WTC11 (cell line): ENCODE results near the gene GOLPH3. TPM values are rescaled to one million over a fixed set of nuclear protein-coding genes. Genes with fewer than 3 reads are reported as not detected.

ENCODE experiments used
- ATAC-seq: fragments of 200-7000 bp; cut with Tn5 transposase; 2 replicates; pipeline ENCODE4 v1.10.0; 2021; ENCODE audit warnings: mild to moderate bottlenecking, moderate library complexity
- CTCF ChIA-PET: fragments of 300-600 bp; sonication (Branson Sonifier 250); formaldehyde crosslinking; loops from one replicate; lab custom pipeline; 2021; ENCODE audit warnings: antibody characterized with exemption; lab: Charles Lee
- POLR2A ChIA-PET: fragments of 350-600 bp; sonication (Branson Sonifier 250); formaldehyde crosslinking; loops from one replicate; lab custom pipeline; 2021; ENCODE audit warnings: antibody characterized with exemption; lab: Charles Lee
- DNase-seq: peaks from one replicate; pipeline ENCODE4 v3.0.0; 2021; ENCODE audit warnings: low spot score
- H3K27ac Mint-ChIP-seq: 2 replicates; pipeline ENCODE4 v1.8.0; 2021; ENCODE audit warnings: mixed read lengths
- H3K27me3 Mint-ChIP-seq: 2 replicates; pipeline ENCODE4 v1.8.0; 2021; ENCODE audit warnings: low read depth, mild to moderate bottlenecking, moderate library complexity, mixed read lengths
- H3K36me3 Mint-ChIP-seq: 2 replicates; pipeline ENCODE4 v1.8.0; 2021; ENCODE audit warnings: mixed read lengths
- H3K4me1 Mint-ChIP-seq: 2 replicates; pipeline ENCODE4 v1.8.0; 2022; ENCODE audit warnings: mixed read lengths
- H3K4me3 Mint-ChIP-seq: 2 replicates; pipeline ENCODE4 v1.8.0; 2021; ENCODE audit warnings: mild to moderate bottlenecking, moderate library complexity, mixed read lengths
- H3K9me3 Mint-ChIP-seq: 2 replicates; pipeline ENCODE4 v1.8.0; 2021; ENCODE audit warnings: mixed read lengths
- ATF6 ChIP-seq: sonication (generic); formaldehyde crosslinking; IDR thresholded peaks from 2 replicates; pipeline ENCODE4 v1.8.1; 2023; ENCODE audit warnings: mild to moderate bottlenecking, missing genetic modification reagents
- E2F1 ChIP-seq: sonication (generic); formaldehyde crosslinking; IDR thresholded peaks from 2 replicates; pipeline ENCODE4 v1.8.0; 2022; ENCODE audit warnings: mild to moderate bottlenecking, missing genetic modification reagents
- E2F4 ChIP-seq: sonication (generic); formaldehyde crosslinking; IDR thresholded peaks from 2 replicates; pipeline ENCODE4 v1.8.1; 2022; ENCODE audit warnings: low read depth, mild to moderate bottlenecking, moderate library complexity, missing genetic modification reagents, borderline replicate concordance
- ESRRA ChIP-seq: sonication (generic); formaldehyde crosslinking; IDR thresholded peaks from 2 replicates; pipeline ENCODE4 v1.8.1; 2022; ENCODE audit warnings: mild to moderate bottlenecking, missing genetic modification reagents, borderline replicate concordance
- ETV6 ChIP-seq: sonication (generic); formaldehyde crosslinking; IDR thresholded peaks from 2 replicates; pipeline ENCODE4 v1.8.1; 2022; ENCODE audit warnings: mild to moderate bottlenecking, missing genetic modification reagents
- FOXP4 ChIP-seq: sonication (generic); formaldehyde crosslinking; IDR thresholded peaks from 2 replicates; pipeline ENCODE4 v1.8.0; 2022; ENCODE audit warnings: mild to moderate bottlenecking, missing genetic modification reagents
- HMGA2 ChIP-seq: fragments of 250-450 bp; sonication (Bioruptor Pico); IDR thresholded peaks from 2 replicates; pipeline ENCODE4 v1.4.0; 2021; ENCODE audit warnings: mild to moderate bottlenecking, moderate library complexity
- JUN ChIP-seq: sonication (generic); formaldehyde crosslinking; IDR thresholded peaks from 2 replicates; pipeline ENCODE4 v1.8.0; 2023; ENCODE audit warnings: mild to moderate bottlenecking, missing genetic modification reagents
- KAT7 ChIP-seq: sonication (generic); formaldehyde crosslinking; IDR thresholded peaks from 2 replicates; pipeline ENCODE4 v1.8.1; 2023; ENCODE audit warnings: missing genetic modification reagents, mild to moderate bottlenecking, borderline replicate concordance
- MLX ChIP-seq: sonication (generic); formaldehyde crosslinking; IDR thresholded peaks from 2 replicates; pipeline ENCODE4 v1.8.1; 2023; ENCODE audit warnings: mild to moderate bottlenecking, missing genetic modification reagents, moderate library complexity
- MXD4 ChIP-seq: fragments of 250-450 bp; sonication (Bioruptor Pico); IDR thresholded peaks from 2 replicates; pipeline ENCODE4 v1.8.0; 2021; ENCODE audit warnings: mild to moderate bottlenecking, moderate library complexity, borderline replicate concordance
- NR2C2 ChIP-seq: sonication (generic); formaldehyde crosslinking; IDR thresholded peaks from 2 replicates; pipeline ENCODE4 v1.8.0; 2022; ENCODE audit warnings: mild to moderate bottlenecking, missing genetic modification reagents
- OVOL2 ChIP-seq: fragments of 250-450 bp; sonication (Bioruptor Pico); IDR thresholded peaks from 2 replicates; pipeline ENCODE4 v1.9.0; 2021; ENCODE audit warnings: mild to moderate bottlenecking, borderline replicate concordance
- PREB ChIP-seq: sonication (generic); formaldehyde crosslinking; IDR thresholded peaks from 2 replicates; pipeline ENCODE4 v1.8.1; 2022; ENCODE audit warnings: mild to moderate bottlenecking, missing genetic modification reagents, moderate library complexity, borderline replicate concordance
- RELA ChIP-seq: sonication (generic); formaldehyde crosslinking; IDR thresholded peaks from 2 replicates; pipeline ENCODE4 v1.8.1; 2022; ENCODE audit warnings: missing genetic modification reagents, mild to moderate bottlenecking, borderline replicate concordance
- SMAD4 ChIP-seq: sonication (generic); formaldehyde crosslinking; IDR thresholded peaks from 2 replicates; pipeline ENCODE4 v1.8.0; 2022; ENCODE audit warnings: mild to moderate bottlenecking, missing genetic modification reagents
- TCF7 ChIP-seq: sonication (generic); formaldehyde crosslinking; IDR thresholded peaks from 2 replicates; pipeline ENCODE4 v1.8.0; 2022; ENCODE audit warnings: mild to moderate bottlenecking, low read depth, missing genetic modification reagents, moderate library complexity
- USF1 ChIP-seq: sonication (generic); formaldehyde crosslinking; IDR thresholded peaks from 2 replicates; pipeline ENCODE4 v1.8.0; 2022; ENCODE audit warnings: mild to moderate bottlenecking, missing genetic modification reagents
- USF2 ChIP-seq: sonication (generic); formaldehyde crosslinking; IDR thresholded peaks from 2 replicates; pipeline ENCODE4 v1.8.1; 2023; ENCODE audit warnings: mild to moderate bottlenecking, missing genetic modification reagents, moderate library complexity
- ZNF317 ChIP-seq: sonication (generic); formaldehyde crosslinking; IDR thresholded peaks from 2 replicates; pipeline ENCODE4 v1.8.1; 2023; ENCODE audit warnings: low read depth, mild to moderate bottlenecking, moderate library complexity, missing genetic modification reagents, borderline replicate concordance
- ZNF423 ChIP-seq: fragments of 250-450 bp; sonication (Bioruptor Pico); IDR thresholded peaks from 2 replicates; pipeline ENCODE4 v2.1.2; 2022; ENCODE audit warnings: mild to moderate bottlenecking, moderate library complexity
- ZSCAN18 ChIP-seq: fragments of 250-450 bp; sonication (Bioruptor Pico); IDR thresholded peaks from 2 replicates; pipeline ENCODE4 v2.1.2; 2022; ENCODE audit warnings: mild to moderate bottlenecking, moderate library complexity
- total RNA-seq: library from RNA; stranded (reverse); gene quantifications from 3 replicates; pipeline ENCODE4 v1.2.3, GENCODE V29; 2021

The GOLPH3 gene
- total RNA-seq, 1 experiment from 2014 or later: 101 TPM

- peak; percentile 58 for DNase-seq
- no peaks in the 10 kb centered on the region for H3K27me3 Mint-ChIP-seq
- ChIA-PET POLR2A (interaction anchor here (0.9 to 1.8 kb wide), 8 partner anchors 8 to 411 kb away, joined by 3 to 7 read pairs (median 4); partner anchors contain the start of gene MTMR12), CTCF (interaction anchor here (0.9 to 2.6 kb wide), 5 partner anchors 23 to 156 kb away, joined by 3 to 11 read pairs (median 3); no protein-coding TSS in a partner anchor)
- no peak for TF ChIP-seq HMGA2
- peak; percentile 80 for TF ChIP-seq FOXP4 (CRISPR knock-in tag)
- TF ChIP-seq USF2: no peak
- peak; percentile 87 for TF ChIP-seq ZNF423 (CRISPR knock-in tag)
- no peak for TF ChIP-seq JUN
- 0 out of 2 replicates have a peak, but pooled peaks have one; percentile 14 for TF ChIP-seq RELA (CRISPR knock-in tag)
- peak; percentile 86; the same call in 1 of the 2 replicates for TF ChIP-seq TCF7 (CRISPR knock-in tag)
- TF ChIP-seq KAT7: peak; percentile 68; the same call in 1 of the 2 replicates
- TF ChIP-seq ATF6 (CRISPR knock-in tag): no peak
- no peak; the same call in 1 of the 2 replicates for TF ChIP-seq ETV6 (CRISPR knock-in tag)
- TF ChIP-seq USF1: no peak
- no peak for TF ChIP-seq PREB (CRISPR knock-in tag)
- TF ChIP-seq E2F4: no peak
- no peak for TF ChIP-seq NR2C2 (CRISPR knock-in tag)
- TF ChIP-seq OVOL2 (CRISPR knock-in tag): no peak
- no peak for TF ChIP-seq MXD4 (CRISPR knock-in tag)
- no peak for TF ChIP-seq E2F1 (CRISPR knock-in tag)
- no peak for TF ChIP-seq ZSCAN18
- TF ChIP-seq ESRRA: no peak
- TF ChIP-seq SMAD4 (CRISPR knock-in tag): no peak; the same call in 1 of the 2 replicates
- no peak for TF ChIP-seq MLX (CRISPR knock-in tag)
- 0 out of 2 replicates have a peak, but pooled peaks have one; percentile 6 for TF ChIP-seq ZNF317 (CRISPR knock-in tag)
- peak overlapping the region; percentile 98 for H3K27ac Mint-ChIP-seq
- peaks cover 28% of the 10 kb centered on the region for H3K4me1 Mint-ChIP-seq
- peak; percentile 27 for ATAC-seq
- peaks cover 38% of the 10 kb centered on the region for H3K36me3 Mint-ChIP-seq
- no peaks in the 10 kb centered on the region for H3K9me3 Mint-ChIP-seq
- peak overlapping the region; percentile 98 for H3K4me3 Mint-ChIP-seq
Measured at GRCh38 chr5:32173267-32174010, 680 bp downstream of the GOLPH3 start.
